Cerebellar cortex (tissue), 1 donor: ENCODE results near the gene VWA1.
"Not testable (repeated sequence)": the region's sequence is repeated elsewhere in the genome, so short reads cannot be mapped to it uniquely, and the experiment has no call there.

ENCODE experiments used
- DNase-seq: peaks from one replicate; pipeline ENCODE4 v3.0.0-alpha.2; 2015; ENCODE audit warnings: low spot score

VWA1 gene

DNA sequence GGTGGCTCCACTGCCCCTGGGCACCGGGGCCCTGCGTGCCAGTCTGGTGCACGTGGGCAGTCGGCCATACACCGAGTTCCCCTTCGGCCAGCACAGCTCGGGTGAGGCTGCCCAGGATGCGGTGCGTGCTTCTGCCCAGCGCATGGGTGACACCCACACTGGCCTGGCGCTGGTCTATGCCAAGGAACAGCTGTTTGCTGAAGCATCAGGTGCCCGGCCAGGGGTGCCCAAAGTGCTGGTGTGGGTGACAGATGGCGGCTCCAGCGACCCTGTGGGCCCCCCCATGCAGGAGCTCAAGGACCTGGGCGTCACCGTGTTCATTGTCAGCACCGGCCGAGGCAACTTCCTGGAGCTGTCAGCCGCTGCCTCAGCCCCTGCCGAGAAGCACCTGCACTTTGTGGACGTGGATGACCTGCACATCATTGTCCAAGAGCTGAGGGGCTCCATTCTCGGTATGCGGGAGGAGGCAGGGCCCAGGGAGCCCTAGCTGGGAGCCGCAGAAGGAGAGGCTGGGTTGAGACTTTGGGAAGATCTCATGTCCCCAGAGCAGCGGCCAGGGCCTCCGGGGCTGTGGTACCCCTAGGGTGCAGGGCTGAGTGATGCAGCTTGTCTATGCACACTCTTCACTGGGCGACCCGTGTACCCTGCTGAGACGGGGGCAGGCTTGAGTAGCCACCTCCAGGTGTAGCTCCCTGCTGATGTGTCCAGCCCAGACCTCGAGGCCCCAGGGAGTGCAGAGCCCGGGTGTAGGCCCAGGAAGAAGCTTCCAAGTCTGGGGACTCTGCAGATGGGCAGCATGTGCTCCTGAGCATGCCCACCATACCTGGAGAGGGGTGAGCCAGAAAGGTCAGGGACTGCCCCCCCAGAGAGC lies 1.8 kb downstream of the VWA1 start:
- no peak for DNase-seq

GRCh38 chr1:1437904-1438376 lies 2.5 kb downstream of the VWA1 start:
- DNase-seq, result no peak

DNA sequence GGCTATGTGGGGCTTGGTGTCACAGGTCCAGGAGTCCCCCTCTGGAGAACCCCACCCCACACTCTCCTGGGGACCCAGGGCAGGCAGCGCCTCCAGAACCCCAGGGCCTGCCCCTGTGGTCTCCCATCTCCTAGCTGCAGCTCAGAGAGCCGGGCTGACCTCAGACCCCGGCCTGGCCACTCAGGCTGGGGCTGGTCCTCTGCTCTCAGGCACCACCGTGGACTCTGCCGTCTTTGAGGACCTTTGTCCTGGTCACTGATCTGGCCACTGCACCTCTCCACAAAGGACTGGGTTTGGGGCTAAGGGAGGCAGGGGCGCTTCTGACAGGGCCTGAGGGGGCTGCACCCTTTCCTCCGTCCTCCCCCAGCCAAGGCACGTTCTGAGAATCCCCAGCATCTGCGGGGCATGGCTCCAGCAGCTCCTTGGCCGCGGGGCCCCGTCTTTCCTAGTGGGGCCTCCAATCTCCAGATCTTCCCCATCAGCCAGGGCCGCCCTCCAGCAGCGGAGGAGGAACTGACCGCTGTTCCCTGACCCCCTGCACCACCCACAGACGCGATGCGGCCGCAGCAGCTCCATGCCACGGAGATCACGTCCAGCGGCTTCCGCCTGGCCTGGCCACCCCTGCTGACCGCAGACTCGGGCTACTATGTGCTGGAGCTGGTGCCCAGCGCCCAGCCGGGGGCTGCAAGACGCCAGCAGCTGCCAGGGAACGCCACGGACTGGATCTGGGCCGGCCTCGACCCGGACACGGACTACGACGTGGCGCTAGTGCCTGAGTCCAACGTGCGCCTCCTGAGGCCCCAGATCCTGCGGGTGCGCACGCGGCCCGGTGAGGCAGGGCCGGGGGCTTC lies 3.3 kb downstream of the VWA1 start:
- DNase-seq, result no peak

DNA sequence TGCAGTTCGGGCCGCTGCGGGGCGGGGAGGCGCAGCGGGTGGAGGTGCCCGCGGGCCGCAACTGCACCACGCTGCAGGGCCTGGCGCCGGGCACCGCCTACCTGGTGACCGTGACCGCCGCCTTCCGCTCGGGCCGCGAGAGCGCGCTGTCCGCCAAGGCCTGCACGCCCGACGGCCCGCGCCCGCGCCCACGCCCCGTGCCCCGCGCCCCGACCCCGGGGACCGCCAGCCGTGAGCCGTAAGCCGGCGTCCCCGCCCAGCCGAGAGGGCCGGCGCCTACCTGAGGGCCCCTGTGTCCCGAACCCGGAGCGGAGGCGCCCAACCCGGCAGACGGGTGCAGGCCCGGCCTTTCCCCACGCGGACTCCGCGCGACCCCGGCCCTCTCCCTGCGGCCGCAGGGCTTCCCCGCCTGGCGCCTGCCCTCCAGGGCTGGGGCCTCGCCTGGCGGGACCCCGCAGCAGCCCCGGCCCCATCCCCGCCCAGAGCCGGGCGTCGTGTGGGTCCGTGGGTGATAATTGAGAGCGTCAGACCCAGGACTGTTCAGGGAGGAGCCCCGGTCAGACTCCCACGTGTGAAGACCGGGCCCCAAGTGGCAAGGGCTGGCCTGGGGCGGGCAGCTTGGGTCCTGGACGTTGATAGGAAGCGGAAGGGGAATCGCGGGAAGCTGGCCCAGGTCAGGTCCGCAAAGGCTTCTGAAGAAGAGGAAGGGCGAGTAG lies 4.2 kb downstream of the VWA1 start:
- no peak for DNase-seq

DNA sequence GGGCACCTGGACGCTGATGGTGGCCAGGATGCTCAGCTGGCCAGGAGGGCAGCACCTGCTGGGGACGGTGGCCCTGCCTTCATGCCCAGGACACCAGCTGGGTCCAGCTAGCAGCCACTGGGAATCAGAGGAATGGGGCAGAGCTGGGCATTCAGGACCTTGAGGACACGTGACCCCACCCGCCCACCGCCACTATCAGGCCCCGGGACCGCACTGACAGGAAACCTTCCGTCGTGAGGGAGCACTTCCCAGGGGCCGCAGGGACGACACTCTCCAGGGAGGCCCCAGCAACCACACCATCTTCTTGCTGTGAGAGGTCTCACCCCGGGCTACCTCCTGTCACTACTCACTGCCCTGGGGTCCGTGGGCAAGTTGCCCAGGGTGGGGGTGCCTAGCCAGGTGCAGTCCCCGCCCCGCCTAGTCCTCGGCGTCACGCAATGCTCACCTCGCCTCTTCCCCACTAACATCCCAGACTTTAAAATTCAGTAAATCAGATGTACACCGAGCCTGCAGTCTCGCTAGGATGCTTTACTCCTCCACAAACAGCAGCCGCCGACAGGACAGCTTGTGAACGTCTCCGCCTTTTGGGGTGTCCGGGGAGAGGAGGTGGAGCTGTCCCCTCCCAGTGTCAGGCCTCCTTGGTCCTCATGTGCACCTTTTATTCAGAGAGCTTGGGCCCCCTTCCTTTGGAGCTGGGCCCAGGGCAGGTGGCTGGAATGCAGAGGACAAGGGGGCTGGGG lies 4.9 kb downstream of the VWA1 start:
- DNase-seq, result no peak

DNA sequence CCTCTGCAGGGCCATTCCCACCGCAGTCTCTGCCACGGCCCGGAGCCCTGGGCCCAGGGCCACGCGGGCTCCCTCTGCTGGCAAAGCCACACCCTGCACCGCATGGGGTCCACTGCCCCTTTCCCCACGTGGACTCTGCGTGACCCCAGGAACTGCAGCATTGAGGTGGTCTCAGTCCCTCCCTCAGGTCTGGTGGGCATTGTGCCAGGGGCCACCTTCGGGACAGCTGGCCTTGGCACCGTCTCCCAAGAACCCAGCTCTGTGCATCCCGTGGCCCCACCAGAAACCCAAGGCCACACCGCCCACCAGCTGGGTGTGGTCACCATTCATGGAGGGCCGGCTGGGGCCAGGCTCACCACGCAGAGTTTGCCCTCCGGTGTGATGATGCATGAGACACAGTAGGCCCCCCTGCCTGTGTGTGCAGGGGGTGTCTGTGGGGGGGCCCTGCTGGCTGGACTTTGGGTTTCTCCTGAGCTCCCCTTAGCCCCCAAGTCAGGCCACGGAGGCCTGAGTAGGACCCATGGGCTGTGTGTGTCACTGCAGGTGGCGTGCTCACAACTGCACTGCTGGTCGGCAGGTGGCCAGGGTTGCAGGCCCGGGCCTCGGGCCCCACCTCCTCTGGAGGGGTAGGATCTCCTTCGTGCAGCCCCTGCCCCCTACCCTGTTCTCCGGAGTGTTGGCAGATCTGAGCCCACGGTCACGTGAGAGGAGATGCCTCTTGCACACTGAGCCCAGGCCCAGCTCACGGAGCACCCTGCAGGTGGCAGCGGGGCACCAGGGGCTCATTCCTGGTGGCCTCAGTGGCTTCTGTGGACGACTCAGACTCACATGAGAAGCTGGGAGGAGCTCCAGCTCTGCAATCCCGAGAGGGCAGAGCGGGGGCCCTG lies 5.8 kb downstream of the VWA1 start:
- no peak for DNase-seq

- no peak for DNase-seq
Observed at GRCh38 chr1:1442069-1442770, 6.7 kb downstream of the VWA1 start.

GRCh38 chr1:1446631-1447030 lies 11.1 kb downstream of the VWA1 start:
- DNase-seq, result not testable (repeated sequence)

DNA sequence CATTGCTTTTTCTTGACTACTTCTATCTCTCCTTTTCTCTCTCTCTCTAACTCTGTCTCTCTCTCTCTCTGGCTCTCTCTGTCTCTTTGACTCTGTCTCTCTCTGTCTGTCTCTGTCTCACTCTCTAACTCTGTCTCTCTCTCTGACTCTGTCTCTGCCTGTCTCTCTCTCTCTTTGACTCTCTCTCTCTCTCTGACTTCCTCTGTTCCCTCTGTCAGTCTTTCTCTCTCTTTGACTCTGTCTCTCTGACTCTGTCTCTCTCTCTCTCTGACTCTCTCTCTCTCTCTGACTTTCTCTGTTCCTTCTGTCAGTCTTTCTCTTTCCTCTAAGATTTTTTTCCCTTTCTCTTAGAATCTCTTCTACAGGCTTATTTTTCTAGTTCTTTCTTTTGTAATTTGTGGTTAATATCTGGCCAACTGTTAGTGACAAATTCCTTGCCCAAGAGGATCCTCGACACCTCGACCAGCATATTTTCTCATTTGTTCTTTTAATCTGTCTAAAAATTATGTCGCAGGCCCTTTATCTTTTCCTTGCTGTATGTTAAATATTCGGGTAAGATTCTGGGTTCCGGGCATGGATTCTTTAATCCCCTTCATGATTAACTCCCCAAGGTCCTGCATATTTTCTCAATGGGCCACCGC lies 13.7 kb downstream of the VWA1 start, which contains the start of gene ATAD3C:
Gene ATAD3C, plus strand, starts transcription at position 591 of the 641 bp plus-strand sequence. CDS start 995 bp downstream, outside the sequence.
- DNase-seq, result no peak

DNA sequence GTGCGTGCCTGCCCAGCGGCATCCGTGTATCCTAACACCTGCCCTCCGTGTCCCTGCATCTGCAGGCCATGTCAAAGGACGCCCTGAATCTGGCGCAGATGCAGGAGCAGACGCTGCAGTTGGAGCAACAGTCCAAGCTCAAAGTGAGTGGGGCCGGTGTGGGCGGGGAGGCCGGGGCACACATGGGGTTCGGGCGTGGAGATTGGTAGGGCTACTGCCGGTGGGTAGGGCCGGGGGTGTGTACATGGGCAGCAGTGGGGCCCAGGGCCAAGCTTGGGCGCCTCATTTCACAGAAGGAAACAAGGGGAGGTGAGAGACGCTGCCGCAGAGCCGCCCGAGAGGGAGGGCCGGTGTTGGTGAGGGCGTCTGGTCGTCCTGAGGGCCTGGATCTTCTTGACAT lies 15.1 kb downstream of the VWA1 start:
- not testable (repeated sequence) for DNase-seq

GRCh38 chr1:1451696-1452364 lies 16.3 kb downstream of the VWA1 start:
- DNase-seq, result no peak

GRCh38 chr1:1452365-1452739 lies 16.9 kb downstream of the VWA1 start:
- DNase-seq, result not testable (repeated sequence)

DNA sequence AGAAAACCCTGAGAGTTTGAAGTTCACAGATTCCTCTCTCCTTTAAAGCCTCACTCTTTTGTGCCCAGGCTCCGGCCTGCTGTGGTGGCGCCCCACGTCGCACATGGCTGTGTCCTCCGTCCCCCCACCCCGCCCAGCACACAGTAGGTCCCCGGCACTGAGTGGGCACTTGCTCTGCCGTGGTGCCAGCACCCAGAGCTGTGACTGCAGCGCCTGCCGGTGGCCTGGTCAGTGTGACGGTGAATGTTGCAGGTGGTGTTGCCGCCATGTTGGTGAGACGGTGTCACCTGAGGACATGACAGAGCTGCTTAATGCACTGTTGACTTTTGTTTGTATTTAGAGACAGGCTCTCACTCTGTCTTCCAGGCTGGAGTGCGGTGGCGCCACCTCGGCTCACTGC lies 17.4 kb downstream of the VWA1 start:
- no peak for DNase-seq

GRCh38 chr1:1454286-1455056 lies 19.0 kb downstream of the VWA1 start:
- DNase-seq, result not testable (repeated sequence)

- DNase-seq, result no peak
Observed at GRCh38 chr1:1455366-1455884, 19.9 kb downstream of the VWA1 start.

DNA sequence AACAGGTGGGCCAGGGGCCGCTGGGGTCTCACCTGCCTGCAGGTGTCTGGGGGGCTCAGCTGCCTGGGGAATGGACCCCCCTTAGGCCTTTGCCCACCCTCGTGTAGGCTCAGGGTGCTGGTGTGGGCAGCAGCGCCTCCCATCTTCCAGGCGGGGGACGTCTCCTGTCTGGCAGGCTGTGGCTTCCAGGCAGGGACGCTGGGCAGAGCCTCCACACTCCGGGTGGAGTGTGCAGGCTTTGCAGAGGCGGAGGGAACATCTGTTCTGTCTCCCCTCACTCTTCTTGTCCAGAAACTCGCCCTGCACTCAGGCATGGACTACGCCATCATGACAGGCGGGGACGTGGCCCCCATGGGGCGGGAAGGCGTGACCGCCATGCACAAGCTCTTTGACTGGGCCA lies 20.4 kb downstream of the VWA1 start:
- not testable (repeated sequence) for DNase-seq

DNA sequence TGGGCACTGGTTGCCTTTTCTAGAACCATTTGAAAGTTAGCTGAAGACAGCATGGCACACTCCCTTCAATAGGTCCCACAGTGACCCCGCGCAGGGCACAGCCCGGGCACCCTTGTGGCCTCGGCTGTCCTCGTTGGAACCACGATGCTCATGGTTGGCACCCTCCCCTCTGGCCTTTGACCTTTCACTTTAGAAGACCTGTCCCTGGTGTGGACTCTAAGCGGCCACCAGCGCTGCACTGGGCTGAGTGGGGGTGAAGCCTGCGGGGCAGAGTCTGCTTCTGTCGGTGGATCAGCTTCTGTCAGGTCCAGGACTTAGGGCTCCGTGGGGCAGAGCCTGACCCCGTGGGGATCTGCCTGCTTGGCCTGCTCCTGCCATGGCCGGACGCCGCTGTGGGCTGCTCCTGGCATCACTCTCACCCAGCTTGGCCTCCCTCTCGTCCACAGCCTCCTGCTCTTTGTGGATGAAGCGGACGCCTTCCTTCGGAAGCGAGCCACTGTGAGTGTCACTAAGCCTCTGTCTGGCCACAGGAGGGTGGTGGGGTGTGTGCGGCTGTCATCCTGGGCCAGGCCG lies 21.3 kb downstream of the VWA1 start:
- not testable (repeated sequence) for DNase-seq
